H1 (cell line): Measurements from ENCODE around the gene WDR93. TPM values are rescaled to one million over a fixed set of nuclear protein-coding genes. Genes with fewer than 3 reads are reported as not detected.

Source experiments
- CTCF ChIA-PET: fragments of 300-600 bp; sonication (Branson Sonifier 250); formaldehyde crosslinking; loops from one replicate; lab custom pipeline; 2021; ENCODE audit not compliant: partially characterized antibody; lab: Charles Lee
- POLR2A ChIA-PET: fragments of 300-600 bp; sonication (Branson Sonifier 250); formaldehyde crosslinking; loops from one replicate; lab custom pipeline; 2021; ENCODE audit warnings: inconsistent platforms; ENCODE audit not compliant: partially characterized antibody; lab: Charles Lee
- DNase-seq, 2 experiments: peaks; one replicate each; pipeline versions ENCODE4 v3.0.0 to v3.0.0-alpha.2; 2010 to 2022; ENCODE audit warnings: low spot score in 2 of 2, low read depth in 1 of 2, mixed read lengths in 1 of 2
- FAIRE-seq: peaks from 2 replicates; lab custom pipeline; 2011; peaks lifted over from hg19 to GRCh38; lab: Jason Lieb, UNC
- H2AFZ ChIP-seq: 2 replicates; pipeline ENCODE4 v1.8.1; 2012; ENCODE audit warnings: low read length, inconsistent platforms
- H2AK5ac ChIP-seq: 2 replicates; pipeline ENCODE4 v1.6.1; 2013; ENCODE audit warnings: low read depth, low read length
- H2BK120ac ChIP-seq: replicated peaks from 2 replicates; pipeline ENCODE3; 2013; ENCODE audit warnings: low read depth, low read length, inconsistent platforms
- H2BK12ac ChIP-seq: 2 replicates; pipeline ENCODE4 v1.6.1; 2013; ENCODE audit warnings: low read depth, low read length
- H2BK15ac ChIP-seq: 2 replicates; pipeline ENCODE4 v1.6.1; 2013; ENCODE audit warnings: low read length
- H2BK20ac ChIP-seq: 2 replicates; pipeline ENCODE4 v1.6.1; 2013; ENCODE audit warnings: low read length
- H2BK5ac ChIP-seq: 2 replicates; pipeline ENCODE4 v1.6.1; 2013; ENCODE audit warnings: low read depth, low read length
- H3K14ac ChIP-seq: 2 replicates; pipeline ENCODE4 v1.6.1; 2013; ENCODE audit warnings: inconsistent platforms; ENCODE audit not compliant: insufficient read length
- H3K18ac ChIP-seq: 2 replicates; pipeline ENCODE4 v1.6.1; 2013; ENCODE audit warnings: low read length; ENCODE audit errors: extremely low read depth
- H3K23ac ChIP-seq: 2 replicates; pipeline ENCODE4 v1.6.1; 2013; ENCODE audit warnings: inconsistent platforms; ENCODE audit not compliant: insufficient read length
- H3K23me2 ChIP-seq: 2 replicates; pipeline ENCODE4 v1.6.1; 2013; ENCODE audit warnings: low read depth, low read length
- H3K27ac ChIP-seq: 2 replicates; pipeline ENCODE4 v1.6.1; 2011; ENCODE audit warnings: low read depth, low read length, inconsistent platforms
- H3K27me3 ChIP-seq, 4 experiments: replicated peaks in 1 of 4; 1 replicate in 1 of 4; 2 replicates in 3 of 4; pipeline versions ENCODE4 v1.6.1 to v1.8.1; 2011 to 2013; ENCODE audit warnings: low read length in 3 of 4, mild to moderate bottlenecking in 3 of 4, inconsistent platforms in 2 of 4, mixed read lengths in 2 of 4, moderate library complexity in 1 of 4; ENCODE audit not compliant: control insufficient read depth in 3 of 4, insufficient read depth in 3 of 4; ENCODE audit errors: extremely low read depth in 1 of 4
- H3K36me3 ChIP-seq, 4 experiments: 2 replicates each; pipeline versions ENCODE4 v1.6.1 to v1.8.1; 2011 to 2013; ENCODE audit warnings: mild to moderate bottlenecking in 4 of 4, low read length in 3 of 4, moderate library complexity in 2 of 4, control low read depth in 1 of 4, inconsistent platforms in 1 of 4; ENCODE audit not compliant: insufficient read depth in 4 of 4, control insufficient read depth in 2 of 4
- H3K4ac ChIP-seq: replicated peaks from 2 replicates; pipeline ENCODE3; 2013; ENCODE audit warnings: low read length, low read depth, mixed read lengths, inconsistent platforms; ENCODE audit not compliant: insufficient read length
- H3K4me1 ChIP-seq, 4 experiments: replicated peaks in 1 of 4; 1 replicate in 1 of 4; 2 replicates in 3 of 4; pipeline versions ENCODE4 v1.6.1 to v1.8.1; 2011 to 2013; ENCODE audit warnings: low read length in 3 of 4, inconsistent platforms in 2 of 4, mixed read lengths in 1 of 4; ENCODE audit not compliant: insufficient read depth in 4 of 4, control insufficient read depth in 3 of 4
- H3K4me2 ChIP-seq, 2 experiments: 2 replicates each; pipeline versions ENCODE4 v1.6.1 to v1.8.1; 2011 to 2013; ENCODE audit warnings: low read depth in 2 of 2, low read length in 2 of 2, control low read depth in 1 of 2, inconsistent platforms in 1 of 2, mild to moderate bottlenecking in 1 of 2; ENCODE audit not compliant: insufficient read depth in 1 of 2
- H3K4me3 ChIP-seq, 4 experiments: fragments of 200-600, 300-600 bp in 1 of 4; sonication (generic), shearing (Covaris generic), sonication (Bioruptor Twin) in 1 of 4; 2 replicates each; pipeline versions ENCODE4 v1.5.1 to v1.8.1; 2011 to 2016; ENCODE audit warnings: low read length in 4 of 4, low read depth in 3 of 4, control low read depth in 2 of 4, inconsistent platforms in 2 of 4, mild to moderate bottlenecking in 2 of 4, mixed read lengths in 1 of 4, moderate library complexity in 1 of 4; ENCODE audit not compliant: insufficient read depth in 2 of 4; ENCODE audit errors: extremely low read depth in 1 of 4
- H3K56ac ChIP-seq: replicated peaks from 2 replicates; pipeline ENCODE3; 2013; ENCODE audit warnings: low read depth, mild to moderate bottlenecking, mixed read lengths, low read length, inconsistent platforms; ENCODE audit not compliant: insufficient read length
- H3K79me1 ChIP-seq: 2 replicates; pipeline ENCODE4 v1.6.1; 2013; ENCODE audit warnings: low read depth, low read length, control low read depth
- H3K79me2 ChIP-seq, 2 experiments: 2 replicates each; pipeline versions ENCODE4 v1.6.1 to v1.8.1; 2012 to 2013; ENCODE audit warnings: low read length in 2 of 2, mild to moderate bottlenecking in 2 of 2, inconsistent platforms in 1 of 2; ENCODE audit not compliant: insufficient read depth in 2 of 2, control insufficient read depth in 1 of 2
- H3K9ac ChIP-seq, 4 experiments: replicated peaks in 1 of 4; 1 replicate in 1 of 4; 2 replicates in 3 of 4; pipeline versions ENCODE4 v1.6.1 to v1.8.1; 2011 to 2013; ENCODE audit warnings: low read depth in 3 of 4, low read length in 3 of 4, control low read depth in 2 of 4, mild to moderate bottlenecking in 2 of 4, moderate library complexity in 2 of 4, inconsistent platforms in 1 of 4; ENCODE audit errors: extremely low read depth in 1 of 4
- H3K9me3 ChIP-seq, 2 experiments: 2 replicates each; pipeline versions ENCODE4 v1.6.1 to v1.8.1; 2012 to 2013; ENCODE audit warnings: mild to moderate bottlenecking in 2 of 2, moderate library complexity in 2 of 2, control low read depth in 1 of 2, inconsistent platforms in 1 of 2, low read depth in 1 of 2, low read length in 1 of 2, mixed read lengths in 1 of 2; ENCODE audit not compliant: insufficient read depth in 2 of 2
- H4K20me1 ChIP-seq, 2 experiments: replicated peaks in 1 of 2; 2 replicates each; pipeline versions ENCODE3 to v1.8.1; 2011 to 2013; ENCODE audit warnings: inconsistent platforms in 2 of 2, low read length in 2 of 2, mild to moderate bottlenecking in 1 of 2; ENCODE audit not compliant: insufficient read depth in 2 of 2, control insufficient read depth in 1 of 2
- H4K5ac ChIP-seq: 2 replicates; pipeline ENCODE4 v1.6.1; 2013; ENCODE audit warnings: low read length, low read depth, mixed read lengths, inconsistent platforms; ENCODE audit not compliant: insufficient read length
- H4K8ac ChIP-seq: 2 replicates; pipeline ENCODE4 v1.8.0; 2013; ENCODE audit warnings: mild to moderate bottlenecking, moderate library complexity, low read length, inconsistent platforms; ENCODE audit not compliant: insufficient read depth; ENCODE audit errors: extremely low read depth
- H4K91ac ChIP-seq: replicated peaks from 2 replicates; pipeline ENCODE3; 2013; ENCODE audit warnings: low read length, mixed read lengths, inconsistent platforms; ENCODE audit not compliant: insufficient read length
- BACH1 ChIP-seq: IDR thresholded peaks from 2 replicates; pipeline ENCODE4 v1.6.1; 2012; ENCODE audit warnings: low read length, improper control_type of control experiment
- BRCA1 ChIP-seq: IDR thresholded peaks from 2 replicates; pipeline ENCODE4 v1.6.1; 2012; ENCODE audit warnings: low read depth, low read length, improper control_type of control experiment
- CBX8 ChIP-seq: fragments of 300-800, 300-1000 bp; sonication (generic); IDR thresholded peaks from 2 replicates; pipeline ENCODE4 v1.7.1; 2016; ENCODE audit warnings: low read depth, low read length, borderline replicate concordance
- CHD2 ChIP-seq: IDR thresholded peaks from 2 replicates; pipeline ENCODE4 v1.6.1; 2012; ENCODE audit warnings: low read length, improper control_type of control experiment
- HDAC6 ChIP-seq: IDR thresholded peaks from one replicate; pipeline ENCODE4 v1.7.1; 2012; ENCODE audit warnings: low read depth, mild to moderate bottlenecking, inconsistent platforms, low read length, moderate library complexity
- NANOG ChIP-seq: IDR thresholded peaks from 2 replicates; pipeline ENCODE4 v1.6.1; 2011; ENCODE audit warnings: low read length, low read depth, mild to moderate bottlenecking, inconsistent platforms; ENCODE audit not compliant: insufficient read depth, poor library complexity, severe bottlenecking
- NRF1 ChIP-seq: IDR thresholded peaks from 2 replicates; pipeline ENCODE4 v1.6.1; 2011; ENCODE audit warnings: mild to moderate bottlenecking, low read depth, low read length, improper control_type of control experiment
- POLR2A ChIP-seq, 2 experiments: IDR thresholded peaks; 1 replicate in 1 of 2; 2 replicates in 1 of 2; pipeline ENCODE4 v1.6.1; 2011; ENCODE audit warnings: low read depth in 2 of 2, low read length in 2 of 2, mild to moderate bottlenecking in 2 of 2; ENCODE audit errors: control extremely low read depth in 1 of 2
- RAD21 ChIP-seq, 2 experiments: IDR thresholded peaks in 1 of 2; conservative IDR thresholded peaks in 1 of 2; 2 replicates each; pipeline ENCODE4 v1.6.1; 2011; ENCODE audit warnings: low read depth in 2 of 2, low read length in 2 of 2, improper control_type of control experiment in 1 of 2, inconsistent platforms in 1 of 2, mild to moderate bottlenecking in 1 of 2, moderate library complexity in 1 of 2
- RNF2 ChIP-seq: fragments of 200-900, 300-1000 bp; sonication (generic); IDR thresholded peaks from 2 replicates; pipeline ENCODE4 v1.7.1; 2016; ENCODE audit warnings: borderline replicate concordance, low read depth, mild to moderate bottlenecking, antibody characterized with exemption, low read length; ENCODE audit not compliant: poor library complexity, severe bottlenecking; ENCODE audit errors: missing control alignments
- SIN3A ChIP-seq, 2 experiments: IDR thresholded peaks in 1 of 2; conservative IDR thresholded peaks in 1 of 2; 2 replicates each; pipeline ENCODE4 v1.6.1; 2011 to 2012; ENCODE audit warnings: low read length in 2 of 2, improper control_type of control experiment in 1 of 2, low read depth in 1 of 2, mild to moderate bottlenecking in 1 of 2
- SIRT6 ChIP-seq: IDR thresholded peaks from one replicate; pipeline ENCODE4 v1.7.1; 2012; ENCODE audit warnings: low read length, inconsistent platforms
- SRF ChIP-seq: IDR thresholded peaks from 2 replicates; pipeline ENCODE4 v1.6.1; 2011; ENCODE audit warnings: mild to moderate bottlenecking, low read depth, low read length, moderate library complexity
- TCF12 ChIP-seq: IDR thresholded peaks from 2 replicates; pipeline ENCODE4 v1.6.1; 2011; ENCODE audit warnings: low read depth, mild to moderate bottlenecking, low read length
- WGBS, 2 experiments: shearing (Covaris generic) in 1 of 2; methylation state at CpG; one replicate each; pipeline versions ENCODE4 v1.1.6 to v1.1.7; 2013 to 2015; ENCODE audit warnings: low lambda C conversion rate in 2 of 2, mixed read lengths in 2 of 2, inconsistent platforms in 1 of 2, low coverage in 1 of 2, missing lambda C conversion rate in 1 of 2; ENCODE audit not compliant: insufficient replicate concordance in 2 of 2, insufficient coverage in 1 of 2, insufficient read length in 1 of 2; ENCODE audit errors: extremely low coverage in 1 of 2, missing lambda C conversion rate in 1 of 2; 5-methylcytosine and 5-hydroxymethylcytosine counted together
- polyA plus RNA-seq, 7 experiments: library from polyadenylated mRNA; depleted of rRNA in 3 of 7; stranded (reverse) in 5 of 7; unstranded in 2 of 7; fragments of >200 nt in 5 of 7; fragments of 200-250 nt in 2 of 7; gene quantifications; 1 replicate in 5 of 7; 2 replicates in 1 of 7; 4 replicates in 1 of 7; pipeline versions ENCODE4 v1.2.1 to v1.2.3, GENCODE V29; 2011 to 2013; ENCODE audit warnings: missing spikeins in 2 of 7, mixed read lengths in 2 of 7
- total RNA-seq: library from RNA; stranded (reverse); fragmentation: NEBNext Ultra II Directional; extraction: Animal tissue kit (Norgen Biotek cat#: 25700); gene quantifications from 2 replicates; pipeline ENCODE4 v1.2.1, GENCODE V29; 2021

Gene WDR93
- total and polyA plus RNA-seq, 2 of the 8 experiments (the other 6 are each of a cell fraction or from before 2014, with no cell fraction given): 0.03 TPM; not detected in 1

DNA sequence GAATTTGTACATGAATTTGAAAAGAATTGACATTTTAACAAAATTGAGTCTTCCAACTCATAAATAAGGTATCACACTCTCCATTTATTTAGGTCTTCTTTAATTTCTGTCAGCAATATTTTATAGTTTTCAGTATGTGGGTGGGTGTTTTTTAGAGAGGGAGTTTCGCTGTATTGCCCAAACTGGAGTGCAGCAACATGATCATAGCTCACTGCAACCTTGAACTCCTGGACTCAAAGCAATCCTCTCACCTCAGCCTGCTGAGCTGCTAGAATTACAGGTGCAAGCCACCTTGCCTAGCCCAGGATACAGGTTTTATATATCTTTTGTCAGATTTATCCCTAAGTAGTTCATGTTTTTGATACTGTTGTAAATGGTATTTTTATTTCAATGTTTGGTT is 4.6 kb downstream of the WDR93 start:
- no peak overlapping the region for H2BK5ac ChIP-seq
- no peak overlapping the region for H3K18ac ChIP-seq
- H3K27me3 ChIP-seq: no peaks in the 10 kb centered on the region; a peak in 1 of 7 replicates
- no peak overlapping the region for H2BK20ac ChIP-seq
- no peak overlapping the region for H2BK120ac ChIP-seq
- H2AFZ ChIP-seq: no peak overlapping the region
- peaks cover 6% of the 10 kb centered on the region; the same call in 1 of the 2 replicates for H3K23me2 ChIP-seq
- H2BK15ac ChIP-seq: no peak overlapping the region
- H4K5ac ChIP-seq: no peak overlapping the region
- H3K36me3 ChIP-seq: no peaks in the 10 kb centered on the region
- H4K91ac ChIP-seq: no peak overlapping the region
- no peak overlapping the region for H3K9ac ChIP-seq
- no peaks in the 10 kb centered on the region for H3K9me3 ChIP-seq
- H3K14ac ChIP-seq: no peak overlapping the region
- no peaks in the 10 kb centered on the region for H3K79me2 ChIP-seq
- DNase-seq (no peak), FAIRE-seq (no peak)
- H2BK12ac ChIP-seq: no peak overlapping the region
- H3K4me1 ChIP-seq: no peaks in the 10 kb centered on the region
- no peak overlapping the region for H2AK5ac ChIP-seq
- no peak overlapping the region for H3K56ac ChIP-seq
- H3K4ac ChIP-seq: no peak overlapping the region
- WGBS, 2 experiments: 78% methylated on average over 1 of the region's 1 CpG; no CpG with 5 or more reads in 1 of the 2 experiments
- POLR2A ChIA-PET: no interaction called here
- no peaks in the 10 kb centered on the region for H4K20me1 ChIP-seq
- H3K79me1 ChIP-seq: no peaks in the 10 kb centered on the region
- H3K27ac ChIP-seq: no peak overlapping the region
- no peak overlapping the region for H3K23ac ChIP-seq
- H3K4me2 ChIP-seq: no peak overlapping the region
- CTCF ChIA-PET: interaction anchor here (1.2 to 1.7 kb wide), 2 partner anchors 21 to 180 kb away, joined by 3 read pairs; no protein-coding TSS in a partner anchor
- H4K8ac ChIP-seq: no peak overlapping the region
- no peak overlapping the region for H3K4me3 ChIP-seq
- TF ChIP-seq CHD2: no peak
- TF ChIP-seq HDAC6: no peak
- TF ChIP-seq SIRT6: no peak
- TF ChIP-seq BACH1: no peak
- TF ChIP-seq RAD21 (IDR thresholded peaks at IDR 0.05 in 1 of 2, conservative IDR thresholded peaks at IDR 0.05 in 1 of 2; ENCODE audit: low read depth in 2 of 2, low read length in 2 of 2): no peak
- TF ChIP-seq SRF: no peak
- no peak for TF ChIP-seq RNF2
- no peak for TF ChIP-seq NRF1
- TF ChIP-seq SIN3A (conservative IDR thresholded peaks at IDR 0.05 in 1 of 2, IDR thresholded peaks at IDR 0.05 in 1 of 2; ENCODE audit: low read depth in 1 of 2, low read length in 2 of 2): no peak
- TF ChIP-seq BRCA1: no peak
- no peak for TF ChIP-seq NANOG
- TF ChIP-seq CBX8: no peak
- no peak for TF ChIP-seq POLR2A (IDR thresholded peaks at IDR 0.05; ENCODE audit: control extremely low read depth in 1 of 2, low read depth in 2 of 2, low read length in 2 of 2)
- TF ChIP-seq TCF12: no peak
